Measurements from ENCODE around the gene LCN6.

- TF ChIP-seq CTCF (IDR thresholded peaks at IDR 0.05) (no peak), POLR2A (IDR thresholded peaks at IDR 0.05) (no peak), EP300 (IDR thresholded peaks at IDR 0.05) (no peak)
These were observed 47.2 kb downstream of the LCN6 start for GRCh38 chr9:136700959-136701667.
